Nephron progenitor cell (in vitro differentiated cells): Measurements from ENCODE around the gene PRKCE.

ENCODE experiments used
- DNase-seq: peaks from one replicate; pipeline ENCODE4 v3.0.0; 2021
- H3K27ac Mint-ChIP-seq: 2 replicates; pipeline ENCODE4 v1.8.0; 2021; ENCODE audit warnings: mild to moderate bottlenecking, moderate library complexity, mixed read lengths
- H3K27me3 Mint-ChIP-seq: 2 replicates; pipeline ENCODE4 v1.8.0; 2021; ENCODE audit warnings: mild to moderate bottlenecking, low read depth, mixed read lengths; ENCODE audit not compliant: poor library complexity
- H3K36me3 Mint-ChIP-seq: 2 replicates; pipeline ENCODE4 v1.8.0; 2021; ENCODE audit warnings: low read depth, mixed read lengths
- H3K4me1 Mint-ChIP-seq: 2 replicates; pipeline ENCODE4 v1.8.0; 2021; ENCODE audit warnings: mixed read lengths
- H3K4me3 Mint-ChIP-seq: 2 replicates; pipeline ENCODE4 v1.8.0; 2021; ENCODE audit warnings: mild to moderate bottlenecking, moderate library complexity, mixed read lengths
- H3K9me3 Mint-ChIP-seq: 2 replicates; pipeline ENCODE4 v1.8.0; 2021; ENCODE audit warnings: mild to moderate bottlenecking, moderate library complexity, mixed read lengths
- TF ChIP-seq, protein P1 (sequence below): fragments of 200-600 bp; sonication (generic); IDR thresholded peaks from 2 replicates; pipeline ENCODE4 v1.5.0; 2021; ENCODE audit warnings: antibody characterized with exemption

PRKCE gene

DNA sequence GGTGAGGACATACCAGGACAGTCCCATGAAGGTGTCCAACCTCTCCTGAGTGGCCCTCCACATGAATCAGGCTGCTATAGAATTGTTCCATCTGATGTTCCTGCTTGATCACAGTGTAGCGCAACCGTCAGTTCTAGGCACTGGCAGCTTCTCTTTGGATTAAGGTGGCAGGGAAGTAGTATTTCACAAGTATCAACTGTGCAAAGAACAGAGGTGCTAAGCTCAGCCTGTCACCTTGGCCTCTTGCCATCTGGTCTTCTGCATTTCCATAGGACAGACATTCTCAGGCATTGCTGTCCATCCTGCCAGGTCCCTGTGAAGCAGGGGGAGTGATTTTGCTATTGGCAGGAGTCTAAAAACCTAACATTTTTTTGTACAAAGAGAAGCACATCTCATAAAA is 463.5 kb downstream of the PRKCE start:
- Mint-ChIP-seq H3K27ac (no peak overlapping the region), H3K9me3 (peaks cover 8% of the 10 kb centered on the region), H3K36me3 (no peaks in the 10 kb centered on the region), H3K4me1 (peaks cover 15% of the 10 kb centered on the region), H3K27me3 (no peaks in the 10 kb centered on the region), H3K4me3 (no peak overlapping the region)
- TF ChIP-seq, protein P1, sequence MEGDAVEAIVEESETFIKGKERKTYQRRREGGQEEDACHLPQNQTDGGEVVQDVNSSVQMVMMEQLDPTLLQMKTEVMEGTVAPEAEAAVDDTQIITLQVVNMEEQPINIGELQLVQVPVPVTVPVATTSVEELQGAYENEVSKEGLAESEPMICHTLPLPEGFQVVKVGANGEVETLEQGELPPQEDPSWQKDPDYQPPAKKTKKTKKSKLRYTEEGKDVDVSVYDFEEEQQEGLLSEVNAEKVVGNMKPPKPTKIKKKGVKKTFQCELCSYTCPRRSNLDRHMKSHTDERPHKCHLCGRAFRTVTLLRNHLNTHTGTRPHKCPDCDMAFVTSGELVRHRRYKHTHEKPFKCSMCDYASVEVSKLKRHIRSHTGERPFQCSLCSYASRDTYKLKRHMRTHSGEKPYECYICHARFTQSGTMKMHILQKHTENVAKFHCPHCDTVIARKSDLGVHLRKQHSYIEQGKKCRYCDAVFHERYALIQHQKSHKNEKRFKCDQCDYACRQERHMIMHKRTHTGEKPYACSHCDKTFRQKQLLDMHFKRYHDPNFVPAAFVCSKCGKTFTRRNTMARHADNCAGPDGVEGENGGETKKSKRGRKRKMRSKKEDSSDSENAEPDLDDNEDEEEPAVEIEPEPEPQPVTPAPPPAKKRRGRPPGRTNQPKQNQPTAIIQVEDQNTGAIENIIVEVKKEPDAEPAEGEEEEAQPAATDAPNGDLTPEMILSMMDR, result no peak
- no peak for DNase-seq

DNA sequence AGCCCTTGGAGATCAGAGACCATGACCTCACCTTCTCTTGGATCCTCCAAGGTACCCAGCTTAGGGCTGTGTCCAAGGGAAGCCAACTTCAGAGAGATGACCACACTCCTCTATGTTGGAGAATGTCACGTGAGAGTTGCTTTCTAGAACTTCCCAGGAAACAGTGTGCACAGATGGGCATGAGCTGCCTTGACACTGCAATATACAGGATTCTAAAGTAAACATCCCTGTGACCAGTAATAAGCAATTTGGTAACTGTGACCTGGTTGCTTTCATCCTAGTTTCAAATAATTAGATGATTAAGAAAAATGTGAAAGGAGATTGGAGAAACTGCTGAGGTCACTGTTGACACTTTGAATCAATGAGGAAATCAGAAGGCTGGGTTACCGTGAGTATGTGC is 464.7 kb downstream of the PRKCE start:
- peaks cover 20% of the 10 kb centered on the region for H3K4me1 Mint-ChIP-seq
- H3K4me3 Mint-ChIP-seq, result no peak overlapping the region

DNA sequence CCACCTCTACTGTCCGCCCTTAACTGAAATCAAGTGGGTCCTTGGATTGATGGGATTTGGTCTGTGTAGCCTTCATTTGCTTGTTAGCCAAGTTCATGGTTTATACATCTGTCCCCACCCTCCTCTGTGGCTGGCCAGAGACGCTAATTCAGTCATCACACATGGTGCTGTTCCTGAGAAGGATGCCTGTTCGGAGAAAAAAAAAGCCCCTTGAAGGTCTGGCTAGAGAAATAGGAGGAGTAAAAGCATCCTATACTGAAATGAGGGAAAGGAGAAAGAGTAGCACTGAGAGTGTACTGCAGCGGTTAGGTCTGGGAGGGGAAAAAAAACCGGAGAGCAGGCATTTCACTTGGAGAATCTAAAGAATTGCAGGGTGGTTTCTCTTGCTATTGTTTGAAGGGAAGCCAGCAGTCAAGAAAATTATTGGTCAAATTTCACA is 465.1 kb downstream of the PRKCE start:
- Mint-ChIP-seq H3K4me1 (peaks cover 24% of the 10 kb centered on the region), H3K27ac (no peak overlapping the region), H3K9me3 (peaks cover 7% of the 10 kb centered on the region), H3K4me3 (no peak overlapping the region), H3K27me3 (no peaks in the 10 kb centered on the region), H3K36me3 (no peaks in the 10 kb centered on the region)
- DNase-seq, result no peak
- TF ChIP-seq, protein P1, result no peak

More for the DNA sequence above, 464.7 kb downstream of the PRKCE start:
- TF ChIP-seq, protein P1, result no peak
- Mint-ChIP-seq H3K27me3 (no peaks in the 10 kb centered on the region), H3K27ac (no peak overlapping the region), H3K36me3 (no peaks in the 10 kb centered on the region), H3K9me3 (peaks cover 8% of the 10 kb centered on the region)
- DNase-seq, result no peak

DNA sequence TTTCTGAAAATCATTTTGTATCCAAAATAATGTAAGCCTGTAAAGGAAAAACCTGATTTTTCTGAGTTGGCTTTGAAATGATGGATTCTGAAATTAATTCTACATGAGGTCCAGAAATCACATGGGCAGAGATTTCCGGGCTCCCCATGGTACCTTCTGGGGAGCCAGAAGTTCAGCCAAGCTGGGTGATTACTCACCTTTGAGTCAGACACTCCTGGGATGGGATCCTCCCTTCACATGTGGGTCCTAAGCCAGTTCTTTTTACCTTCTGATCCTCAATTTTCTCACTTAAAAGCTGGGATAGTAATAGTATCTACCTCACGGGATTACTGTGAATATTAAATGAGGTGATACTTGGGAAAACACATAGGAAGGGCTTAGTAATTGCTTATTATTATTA is 465.9 kb downstream of the PRKCE start:
- DNase-seq, result no peak
- Mint-ChIP-seq H3K4me1 (peaks cover 29% of the 10 kb centered on the region), H3K27ac (no peak overlapping the region), H3K36me3 (no peaks in the 10 kb centered on the region), H3K9me3 (peaks cover 3% of the 10 kb centered on the region), H3K27me3 (no peaks in the 10 kb centered on the region), H3K4me3 (no peak overlapping the region)
- TF ChIP-seq, protein P1, result no peak

DNA sequence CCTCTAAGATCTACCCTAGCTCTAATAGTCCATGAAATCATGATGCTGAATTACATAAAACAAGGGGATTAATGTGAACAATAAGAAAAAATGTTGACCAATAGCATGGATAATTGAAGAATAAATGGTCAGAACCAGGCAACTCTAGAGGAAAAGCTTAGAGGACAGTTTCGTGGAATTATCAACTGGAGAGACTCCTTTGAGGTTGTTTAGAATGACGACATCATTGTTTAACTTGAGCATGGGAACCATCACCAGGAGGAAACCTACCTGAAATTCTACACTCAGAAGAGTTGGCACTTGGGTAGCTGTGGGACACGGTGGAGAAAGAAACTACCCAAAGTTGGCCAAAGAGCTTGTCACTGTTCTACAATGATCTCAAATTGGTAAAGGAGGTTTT is 466.5 kb downstream of the PRKCE start:
- no peak overlapping the region for H3K4me3 Mint-ChIP-seq
- no peak for DNase-seq
- no peaks in the 10 kb centered on the region for H3K27me3 Mint-ChIP-seq
- peaks cover 29% of the 10 kb centered on the region for H3K4me1 Mint-ChIP-seq
- H3K36me3 Mint-ChIP-seq, result no peaks in the 10 kb centered on the region
- TF ChIP-seq, protein P1, result no peak
- no peak overlapping the region for H3K27ac Mint-ChIP-seq
- H3K9me3 Mint-ChIP-seq, result no peaks in the 10 kb centered on the region

DNA sequence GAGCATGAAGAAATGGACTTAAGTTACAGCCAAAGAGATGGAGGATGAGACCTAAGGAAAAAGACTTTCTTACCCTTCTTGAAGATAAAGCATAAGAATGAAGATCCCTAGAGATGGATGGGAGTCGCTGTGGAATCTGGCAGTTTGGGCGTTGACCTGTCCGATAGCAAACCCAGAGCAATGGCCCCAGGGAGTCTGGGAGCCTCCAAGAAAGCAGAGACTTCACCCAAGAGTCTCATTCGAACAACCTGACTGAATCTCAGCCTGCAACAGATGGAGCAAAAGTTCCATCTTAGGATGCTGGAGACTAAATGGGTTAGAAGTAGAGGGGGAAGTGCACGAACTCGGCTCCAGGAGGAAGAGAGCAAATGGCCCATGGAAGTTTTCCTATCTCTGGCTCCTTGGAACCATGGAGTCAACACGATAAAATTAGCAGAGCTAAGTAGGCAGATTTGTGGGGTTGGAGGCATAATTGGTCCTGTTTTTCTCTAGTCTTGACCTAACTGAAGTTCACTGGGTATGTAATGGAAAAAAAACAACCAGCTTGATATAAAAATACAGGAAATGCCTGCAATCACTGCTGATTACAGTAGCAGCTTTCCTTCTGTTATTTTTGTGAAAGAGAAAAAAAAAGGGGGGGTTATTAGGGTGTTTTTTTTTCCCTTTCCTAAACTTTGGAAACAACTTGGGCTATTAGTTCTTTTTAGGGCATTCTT is 467.3 kb downstream of the PRKCE start:
- peaks cover 29% of the 10 kb centered on the region for H3K4me1 Mint-ChIP-seq
- DNase-seq, result no peak
- no peaks in the 10 kb centered on the region for H3K27me3 Mint-ChIP-seq
- no peak overlapping the region for H3K4me3 Mint-ChIP-seq
- no peaks in the 10 kb centered on the region for H3K36me3 Mint-ChIP-seq
- H3K27ac Mint-ChIP-seq, result no peak overlapping the region
- TF ChIP-seq, protein P1, result no peak
- H3K9me3 Mint-ChIP-seq, result no peaks in the 10 kb centered on the region
